ENCODE data around the gene PTPN18. TPM values are rescaled to one million over a fixed set of nuclear protein-coding genes. Genes with fewer than 3 reads are reported as not detected.
"Not testable (repeated sequence)": the region's sequence is repeated elsewhere in the genome, so short reads cannot be mapped to it uniquely, and the experiment has no call there.

The PTPN18 gene
- total RNA-seq, 2 experiments from 2014 or later: 42.1 to 44.9 TPM

DNA sequence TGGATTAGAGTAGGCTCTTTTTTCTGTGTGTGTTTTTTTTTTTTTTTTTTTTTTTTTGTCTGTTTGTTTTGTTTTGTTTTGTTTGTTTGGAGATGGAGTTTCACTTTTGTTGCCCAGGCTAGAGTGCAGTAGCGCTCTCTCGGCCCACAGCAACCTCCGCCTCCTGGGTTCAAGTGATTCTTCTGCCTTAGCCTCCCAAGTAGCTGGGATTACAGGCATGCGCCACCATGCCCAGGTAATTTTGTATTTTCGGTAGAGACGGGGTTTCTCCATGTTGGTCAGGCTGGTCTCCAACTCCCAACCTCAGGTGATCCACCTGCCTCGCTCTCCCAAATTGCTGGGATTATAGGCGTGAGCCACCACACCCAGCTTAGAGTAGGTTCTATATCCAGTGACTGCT is 22.6 kb upstream of the PTPN18 start:
- POLR2A ChIA-PET: interaction anchor here (2.2 kb wide), 1 partner anchor 9 kb away, joined by 17 read pairs; the partner anchor contains the start of gene IMP4
- not testable (repeated sequence) for H3K9me3 Mint-ChIP-seq, DNase-seq, H3K27ac Mint-ChIP-seq, H3K4me3 Mint-ChIP-seq, H3K36me3 Mint-ChIP-seq
- Mint-ChIP-seq H3K4me1 (ENCODE audit: low read depth) (peaks cover 10% of the 10 kb centered on the region), H3K27me3 (peaks cover 14% of the 10 kb centered on the region)
- intact Hi-C loops (cut with micrococcal nuclease): loop anchor here (2.0 kb wide), 2 partner anchors 150 to 410 kb away; partner anchors contain the start of gene MZT2B
- CTCF ChIA-PET: interaction anchor here (0.6 to 3.9 kb wide), 8 partner anchors 8 to 405 kb away, joined by 3 to 41 read pairs (median 6); partner anchors contain the start of genes IMP4, MZT2B and SMPD4

DNA sequence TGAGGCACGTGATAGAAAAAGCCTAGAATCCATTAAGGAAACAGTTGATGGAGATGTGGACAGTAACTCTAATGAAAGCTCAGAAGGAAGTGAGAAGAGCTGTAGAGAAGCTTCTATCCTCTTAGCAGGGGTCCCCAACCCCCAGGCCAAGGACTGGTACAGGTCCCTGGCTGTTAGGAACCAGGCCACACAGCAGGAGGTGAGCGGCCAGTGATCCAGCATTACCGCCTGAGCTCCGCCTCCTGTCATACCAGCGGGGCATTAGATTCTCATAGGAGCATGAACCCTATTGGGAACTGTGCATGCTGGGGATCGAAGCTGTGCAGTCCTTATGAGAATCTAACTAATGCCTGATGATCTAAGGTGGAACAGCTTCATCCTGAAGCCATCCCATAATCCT is 21.8 kb upstream of the PTPN18 start:
- intact Hi-C loops (cut with micrococcal nuclease): no loop called here
- H3K36me3 Mint-ChIP-seq: peaks cover 7% of the 10 kb centered on the region
- H3K4me1 Mint-ChIP-seq (ENCODE audit: low read depth): peaks cover 10% of the 10 kb centered on the region
- CTCF ChIA-PET: interaction anchor here (0.6 to 3.9 kb wide), 4 partner anchors 8 to 406 kb away, joined by 3 to 41 read pairs (median 18); partner anchors contain the start of genes IMP4, MZT2B and SMPD4
- H3K9me3 Mint-ChIP-seq: no peaks in the 10 kb centered on the region
- no peak overlapping the region for H3K4me3 Mint-ChIP-seq
- peaks cover 8% of the 10 kb centered on the region for H3K27me3 Mint-ChIP-seq
- DNase-seq: no peak
- POLR2A ChIA-PET: interaction anchor here (2.2 kb wide), 1 partner anchor 8 kb away, joined by 17 read pairs; the partner anchor contains the start of gene IMP4
- no peak overlapping the region for H3K27ac Mint-ChIP-seq

DNA sequence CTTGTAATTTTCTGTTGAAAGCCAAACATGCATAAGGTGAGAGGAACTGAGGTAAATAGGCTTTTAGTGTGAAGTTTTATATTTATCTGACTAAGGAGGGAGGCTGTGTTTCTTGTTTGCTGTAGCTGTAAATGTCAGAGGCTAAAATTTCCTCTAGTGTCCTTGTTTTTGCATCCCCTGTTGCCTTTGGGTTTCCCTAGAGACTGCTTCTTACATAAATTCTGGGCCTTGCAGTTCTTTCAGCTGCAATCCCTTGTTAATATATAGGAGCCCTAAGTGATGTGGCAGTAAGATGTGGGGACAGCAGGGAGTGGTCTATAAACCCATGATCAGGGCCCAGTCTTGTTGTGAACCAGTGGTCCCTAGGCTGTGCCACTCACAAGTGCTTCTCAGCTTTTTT is 20.6 kb upstream of the PTPN18 start:
- Mint-ChIP-seq H3K27me3 (peaks cover 6% of the 10 kb centered on the region), H3K4me1 (ENCODE audit: low read depth) (peaks cover 12% of the 10 kb centered on the region), H3K4me3 (no peak overlapping the region), H3K36me3 (peaks cover 14% of the 10 kb centered on the region), H3K27ac (no peak overlapping the region), H3K9me3 (no peaks in the 10 kb centered on the region)
- intact Hi-C loops (cut with micrococcal nuclease): no loop called here
- no peak for DNase-seq
- ChIA-PET POLR2A (no interaction called here), CTCF (interaction anchor here (0.6 to 3.7 kb wide), 2 partner anchors 151 to 154 kb away, joined by 3 to 26 read pairs; partner anchors contain the start of genes MZT2B and SMPD4)

DNA sequence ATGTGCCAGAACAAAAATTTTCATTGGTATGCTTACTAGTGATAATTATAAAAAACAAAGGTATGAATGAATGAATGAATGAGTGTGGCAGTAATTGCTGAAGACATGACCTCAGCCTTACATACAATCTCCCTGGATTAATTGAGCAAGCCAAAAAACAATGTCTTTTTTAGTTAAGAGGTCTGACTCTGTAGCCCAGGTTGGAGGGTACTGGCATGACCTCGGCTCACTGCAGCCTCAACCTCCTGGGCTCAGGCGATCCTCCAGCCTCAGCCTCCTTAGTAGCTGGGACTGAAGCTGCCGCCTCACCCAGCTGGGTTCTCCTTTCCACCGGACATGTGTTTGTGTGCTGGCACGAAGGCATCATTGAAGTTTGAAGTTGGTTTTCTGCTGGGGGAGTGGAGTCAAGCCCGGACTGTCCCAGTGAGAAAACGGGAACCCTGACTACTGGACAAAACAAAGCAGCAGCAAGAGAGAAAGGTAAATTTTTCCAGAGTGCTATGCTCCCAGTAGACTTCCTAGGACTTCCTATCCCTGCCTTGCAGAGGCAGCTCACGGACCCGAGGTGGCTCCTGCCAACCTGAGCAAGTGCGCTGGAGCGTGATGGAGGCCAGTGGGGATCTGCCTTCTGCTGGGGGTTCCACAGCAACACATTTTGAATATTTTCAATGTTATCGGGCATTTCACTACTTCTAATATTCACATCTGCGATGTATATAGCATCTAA is 19.5 kb upstream of the PTPN18 start:
- no peak for DNase-seq
- CTCF ChIA-PET: interaction anchor here (0.7 kb wide), 1 partner anchor 35 kb away, joined by 3 read pairs; no protein-coding TSS in a partner anchor
- Mint-ChIP-seq H3K4me1 (ENCODE audit: low read depth) (peaks cover 19% of the 10 kb centered on the region), H3K27me3 (peaks cover 3% of the 10 kb centered on the region), H3K4me3 (no peak overlapping the region), H3K27ac (no peak overlapping the region), H3K9me3 (no peaks in the 10 kb centered on the region), H3K36me3 (peaks cover 22% of the 10 kb centered on the region)
- intact Hi-C loops (cut with micrococcal nuclease): no loop called here
- POLR2A ChIA-PET: interaction anchor here (0.6 kb wide), 1 partner anchor 155 kb away, joined by 3 read pairs; the partner anchor contains the start of gene SMPD4

DNA sequence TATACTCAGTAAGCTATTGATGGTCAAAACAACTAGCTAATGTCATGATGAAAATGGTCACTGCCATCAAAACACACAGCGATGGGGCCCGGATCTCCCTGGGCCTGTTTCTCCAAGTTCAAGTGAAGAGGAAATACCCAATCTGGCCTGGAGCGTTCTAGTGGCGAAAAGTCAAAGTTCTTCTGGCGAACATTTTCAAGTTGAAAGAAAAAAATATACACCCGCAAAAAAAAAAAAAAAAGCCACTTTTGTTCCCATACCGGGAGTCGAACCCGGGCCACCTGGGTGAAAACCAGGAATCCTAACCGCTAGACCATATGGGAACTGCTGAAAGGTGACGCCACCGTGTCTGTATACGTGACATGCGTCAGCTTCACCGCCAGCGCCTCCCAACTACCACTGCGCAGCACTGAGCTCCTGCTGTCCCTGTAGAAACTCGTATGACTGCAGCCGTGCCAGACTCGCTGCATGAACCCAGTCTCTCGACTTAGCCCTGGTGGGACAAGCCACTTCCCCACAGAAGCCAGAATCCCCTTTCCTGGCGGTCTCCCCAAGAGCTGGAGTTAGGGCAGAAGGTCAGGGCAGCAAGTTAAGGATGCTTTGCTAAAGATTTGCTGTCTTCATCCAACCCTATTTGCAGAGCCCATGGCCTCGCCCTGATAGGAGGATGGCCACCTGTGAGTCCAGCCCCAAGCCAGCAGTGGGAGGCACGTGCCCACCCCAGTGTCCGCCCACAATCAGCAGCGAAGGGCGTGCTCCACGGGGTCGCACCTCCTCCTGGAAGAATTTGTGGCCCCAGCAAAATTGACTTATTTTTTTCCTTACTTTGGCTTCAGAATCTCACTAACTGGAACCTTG is 18.8 kb upstream of the PTPN18 start:
- H3K27me3 Mint-ChIP-seq: peaks cover 3% of the 10 kb centered on the region
- CTCF ChIA-PET: interaction anchor here (0.7 kb wide), 1 partner anchor 459 kb away, joined by 3 read pairs; no protein-coding TSS in a partner anchor
- POLR2A ChIA-PET: interaction anchor here (0.6 kb wide), 1 partner anchor 156 kb away, joined by 3 read pairs; the partner anchor contains the start of gene SMPD4
- peaks cover 21% of the 10 kb centered on the region for H3K4me1 Mint-ChIP-seq (ENCODE audit: low read depth)
- intact Hi-C loops (cut with micrococcal nuclease): loop anchor here (1.0 kb wide), 1 partner anchor 155 kb away; the partner anchor contains the start of gene MZT2B
- peaks cover 22% of the 10 kb centered on the region for H3K36me3 Mint-ChIP-seq
- peak overlapping the region; percentile 80 for H3K27ac Mint-ChIP-seq
- H3K4me3 Mint-ChIP-seq: peak overlapping the region; percentile 22
- H3K9me3 Mint-ChIP-seq: no peaks in the 10 kb centered on the region
- peak; percentile 82 for DNase-seq

DNA sequence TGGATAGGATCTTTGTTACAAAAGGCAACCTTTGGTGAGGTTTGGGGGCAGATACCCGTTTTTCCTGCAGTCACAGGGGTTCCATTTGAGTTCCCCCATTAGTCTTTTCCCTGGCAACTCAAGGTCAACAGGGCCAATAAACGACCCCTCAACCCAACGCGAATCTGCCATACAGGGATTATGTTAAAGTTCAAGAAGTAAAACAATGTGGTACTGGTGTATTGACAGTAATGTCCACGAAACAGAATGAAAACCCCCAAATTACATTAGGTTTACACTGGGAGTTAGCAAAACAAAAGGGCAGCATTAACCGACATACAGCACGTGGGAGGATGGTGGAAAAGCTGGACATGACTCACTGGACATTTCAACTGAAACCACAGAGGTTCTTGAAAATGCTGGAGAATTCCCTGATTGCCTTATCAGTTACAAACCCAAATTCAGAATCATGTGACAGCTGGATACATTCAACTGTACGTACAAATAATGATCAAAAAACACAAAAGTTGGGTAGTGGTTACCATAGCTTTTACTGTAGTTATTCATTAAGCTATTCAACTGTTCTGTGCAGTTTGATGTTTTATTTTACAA is 18.0 kb upstream of the PTPN18 start:
- no peak overlapping the region for H3K27ac Mint-ChIP-seq
- no peaks in the 10 kb centered on the region for H3K9me3 Mint-ChIP-seq
- peaks cover 15% of the 10 kb centered on the region for H3K4me1 Mint-ChIP-seq (ENCODE audit: low read depth)
- H3K36me3 Mint-ChIP-seq: peaks cover 24% of the 10 kb centered on the region
- no peaks in the 10 kb centered on the region for H3K27me3 Mint-ChIP-seq
- POLR2A ChIA-PET: no interaction called here
- CTCF ChIA-PET: interaction anchor here (0.9 to 1.6 kb wide), 2 partner anchors 35 to 156 kb away, joined by 3 read pairs; partner anchors contain the start of genes MZT2B and SMPD4
- H3K4me3 Mint-ChIP-seq: no peak overlapping the region
- intact Hi-C loops (cut with micrococcal nuclease): loop anchor here (1.0 kb wide), 1 partner anchor 156 kb away; the partner anchor contains the start of gene MZT2B
- DNase-seq: no peak

DNA sequence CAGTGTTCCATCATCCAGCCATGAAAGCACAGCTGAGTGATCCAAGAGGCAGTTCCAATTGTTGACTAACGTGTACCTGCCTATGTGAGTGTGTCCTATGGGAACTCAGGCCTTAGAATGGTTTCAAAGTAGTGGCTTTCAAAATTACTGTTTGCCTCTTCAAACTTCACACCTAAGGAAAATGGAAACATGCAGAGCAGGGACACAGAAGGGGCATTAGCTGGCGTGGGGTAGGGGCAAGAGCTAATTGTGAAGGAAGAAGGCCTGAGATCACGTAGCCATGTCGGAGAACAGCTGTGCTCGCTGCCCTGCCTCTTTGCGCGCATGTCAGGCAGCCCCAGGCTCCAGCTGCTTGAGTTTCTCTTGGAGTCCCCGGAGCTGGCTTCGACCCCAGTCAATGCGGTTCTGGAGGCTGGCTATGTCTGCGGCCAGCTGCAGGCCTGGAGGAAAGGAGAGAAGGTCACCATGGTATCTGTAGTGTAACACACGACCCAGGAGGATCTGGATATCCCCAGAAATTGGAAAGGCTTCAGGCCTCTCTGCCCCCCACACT is 17.0 kb upstream of the PTPN18 start:
- no peak overlapping the region for H3K4me3 Mint-ChIP-seq
- no peaks in the 10 kb centered on the region for H3K27me3 Mint-ChIP-seq
- ChIA-PET POLR2A (no interaction called here), CTCF (interaction anchor here (0.9 to 1.6 kb wide), 2 partner anchors 34 to 157 kb away, joined by 3 read pairs; partner anchors contain the start of genes MZT2B and SMPD4)
- no peak overlapping the region for H3K27ac Mint-ChIP-seq
- intact Hi-C loops (cut with micrococcal nuclease): no loop called here
- no peak for DNase-seq
- peaks cover 15% of the 10 kb centered on the region for H3K4me1 Mint-ChIP-seq (ENCODE audit: low read depth)
- peaks cover 28% of the 10 kb centered on the region for H3K36me3 Mint-ChIP-seq
- no peaks in the 10 kb centered on the region for H3K9me3 Mint-ChIP-seq

DNA sequence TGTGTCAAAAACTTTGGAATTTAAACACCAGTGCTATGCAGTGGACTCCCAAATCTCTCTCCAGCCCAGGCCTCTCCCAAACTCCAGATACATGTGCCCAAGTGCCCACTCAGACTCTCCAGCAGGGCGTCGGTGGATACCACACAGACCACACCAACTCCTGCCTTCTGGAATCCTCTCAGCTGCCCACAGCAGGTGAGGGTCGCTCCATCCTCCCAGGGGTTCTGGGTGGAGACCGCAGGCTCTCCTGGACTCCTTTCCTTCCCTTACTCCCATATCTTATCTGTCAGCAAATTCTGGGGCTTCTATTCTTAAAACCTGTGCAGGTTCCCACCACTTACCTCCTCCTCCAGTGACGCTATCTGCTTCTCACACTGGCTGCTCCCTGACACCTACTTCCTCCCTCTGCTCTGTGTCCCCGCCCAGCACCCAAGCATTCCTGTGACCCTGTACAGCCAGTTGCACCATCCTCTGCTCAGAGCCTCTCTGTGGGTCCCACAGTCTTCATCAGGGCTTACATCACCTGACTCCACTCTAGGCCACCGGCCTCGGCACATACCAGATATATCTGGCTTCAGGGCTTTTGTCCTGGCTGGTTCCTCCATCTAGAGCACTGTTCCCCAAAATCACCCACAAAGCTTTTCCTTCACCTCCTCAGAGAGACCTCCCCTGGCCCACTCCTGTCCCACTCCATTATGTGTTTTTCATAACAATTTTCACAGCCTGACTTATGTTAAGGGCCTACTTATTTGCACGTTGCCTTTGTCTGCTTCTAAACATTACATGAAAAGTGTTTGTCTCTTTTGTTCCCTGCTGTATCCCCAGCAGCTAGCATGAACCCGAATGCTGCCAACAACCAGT is 15.7 kb upstream of the PTPN18 start:
- CTCF ChIA-PET: interaction anchor here (2.8 to 3.4 kb wide), 2 partner anchors 8 to 159 kb away, joined by 26 to 41 read pairs; partner anchors contain the start of genes MZT2B and SMPD4
- H3K36me3 Mint-ChIP-seq: peaks cover 36% of the 10 kb centered on the region
- no peak for DNase-seq
- H3K4me3 Mint-ChIP-seq: no peak overlapping the region
- intact Hi-C loops (cut with micrococcal nuclease): loop anchor here (5.0 to 10.0 kb wide), 2 partner anchors 463 to 485 kb away; no protein-coding TSS in a partner anchor
- POLR2A ChIA-PET: interaction anchor here (0.9 to 3.2 kb wide), 2 partner anchors 7 to 1744 kb away, joined by 3 to 17 read pairs; no protein-coding TSS in a partner anchor
- H3K27me3 Mint-ChIP-seq: no peaks in the 10 kb centered on the region
- peaks cover 21% of the 10 kb centered on the region for H3K4me1 Mint-ChIP-seq (ENCODE audit: low read depth)
- no peak overlapping the region for H3K27ac Mint-ChIP-seq
- H3K9me3 Mint-ChIP-seq: no peaks in the 10 kb centered on the region

DNA sequence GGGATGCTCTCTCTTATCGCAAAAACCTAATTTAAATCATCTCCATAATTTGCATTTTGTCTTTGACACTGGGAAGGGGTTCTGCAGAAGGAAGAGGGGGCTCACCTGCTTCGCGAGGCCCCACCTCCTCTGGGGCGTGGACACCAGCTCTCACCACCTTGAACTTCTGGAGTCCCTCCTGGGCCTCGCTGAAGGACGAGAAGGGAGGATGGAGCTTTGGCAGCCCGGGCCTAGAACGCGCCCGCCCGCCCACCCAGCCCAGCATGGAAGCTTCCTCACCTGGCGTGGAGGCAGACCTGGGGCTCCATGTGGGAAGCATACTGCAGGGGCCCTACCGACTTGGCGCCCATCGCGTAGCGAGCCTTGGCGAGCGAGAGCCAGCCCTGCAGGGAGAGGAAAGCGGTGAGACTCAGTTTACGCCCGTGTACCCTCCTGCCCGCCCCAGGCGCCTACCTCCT is 14.3 kb upstream of the PTPN18 start:
- H3K4me1 Mint-ChIP-seq (ENCODE audit: low read depth): peaks cover 27% of the 10 kb centered on the region
- no peaks in the 10 kb centered on the region for H3K9me3 Mint-ChIP-seq
- peak overlapping the region; percentile 98 for H3K4me3 Mint-ChIP-seq
- H3K27ac Mint-ChIP-seq: peak overlapping the region; percentile 99
- intact Hi-C loops (cut with micrococcal nuclease): loop anchor here (1.0 to 10.0 kb wide), 5 partner anchors 15 to 483 kb away; partner anchors contain the start of genes MZT2B and PTPN18
- ChIA-PET POLR2A (interaction anchor here (0.9 to 3.2 kb wide), 8 partner anchors 9 to 1746 kb away, joined by 3 to 32 read pairs (median 14); partner anchors contain the start of gene SMPD4), CTCF (interaction anchor here (1.5 to 3.4 kb wide), 7 partner anchors 9 to 160 kb away, joined by 3 to 41 read pairs (median 11); partner anchors contain the start of genes MZT2B, PTPN18 and SMPD4)
- H3K36me3 Mint-ChIP-seq: peaks cover 49% of the 10 kb centered on the region
- H3K27me3 Mint-ChIP-seq: no peaks in the 10 kb centered on the region
- DNase-seq: peak; percentile 45

DNA sequence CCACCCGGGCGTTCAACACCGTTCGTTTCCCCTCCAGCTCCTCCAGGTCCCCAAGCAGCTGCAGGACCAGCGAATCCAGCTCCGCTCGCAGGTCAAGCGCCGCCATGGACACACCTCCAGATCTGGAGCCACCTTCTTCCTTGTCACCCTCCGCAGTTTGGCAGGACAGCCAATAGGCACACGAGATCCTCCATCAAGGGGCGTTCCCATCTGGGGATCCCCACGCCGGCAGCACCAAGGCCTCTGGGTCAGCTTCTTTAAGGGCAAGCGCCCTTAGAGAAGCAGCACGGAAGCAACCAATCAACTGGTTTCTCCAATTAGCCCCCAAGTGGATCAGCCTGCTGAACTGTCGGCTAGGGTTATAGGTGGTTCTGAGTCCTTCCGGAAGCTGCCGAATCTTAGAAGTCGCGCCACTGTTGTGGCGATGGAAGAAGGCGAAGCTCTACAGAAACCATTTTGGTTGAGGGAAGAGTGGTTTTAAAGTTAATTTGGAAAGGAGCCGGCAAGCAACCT is 13.8 kb upstream of the PTPN18 start:
- intact Hi-C loops (cut with micrococcal nuclease): loop anchor here (1.0 to 10.0 kb wide), 5 partner anchors 14 to 483 kb away; partner anchors contain the start of genes MZT2B and PTPN18
- CTCF ChIA-PET: interaction anchor here (1.5 to 3.4 kb wide), 7 partner anchors 10 to 160 kb away, joined by 3 to 41 read pairs (median 11); partner anchors contain the start of genes MZT2B, PTPN18 and SMPD4
- Mint-ChIP-seq H3K4me1 (ENCODE audit: low read depth) (peaks cover 24% of the 10 kb centered on the region), H3K9me3 (no peaks in the 10 kb centered on the region), H3K27ac (peak overlapping the region; percentile 99), H3K27me3 (no peaks in the 10 kb centered on the region), H3K36me3 (peaks cover 52% of the 10 kb centered on the region), H3K4me3 (peak overlapping the region; percentile 98)
- POLR2A ChIA-PET: interaction anchor here (0.7 to 3.2 kb wide), 10 partner anchors 9 to 1151 kb away, joined by 3 to 32 read pairs (median 8); partner anchors contain the start of genes MZT2A, PTPN18 and SMPD4
- DNase-seq: peak; percentile 90

Measured in activated CD4-positive, alpha-beta memory T cell treated with anti-CD3 and anti-CD28 coated beads for 36 hours (primary cell).